Measurements from ENCODE around the gene NHERF2.

Gene NHERF2

DNA sequence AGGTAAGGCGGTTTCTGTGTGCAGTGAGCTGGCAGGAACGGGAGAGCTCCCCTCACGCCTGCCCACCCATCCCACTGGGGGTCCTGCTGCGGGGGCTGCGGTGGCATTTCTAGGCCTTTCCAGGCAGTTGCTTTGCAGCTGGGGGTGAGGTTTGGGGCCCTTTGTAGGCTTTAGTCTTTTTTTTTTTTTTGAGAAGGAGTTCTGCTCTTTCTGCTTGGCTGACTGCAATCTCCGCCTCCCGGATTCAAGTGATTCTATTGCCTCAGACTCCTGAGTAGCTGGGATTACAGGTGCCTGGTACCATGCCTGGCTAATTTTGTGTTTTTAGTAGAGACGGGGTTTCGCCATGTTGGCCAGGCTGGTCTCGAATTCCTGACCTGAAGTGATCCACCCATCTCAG, 32.2 kb downstream of the NHERF2 start:
- TF ChIP-seq, protein P1, sequence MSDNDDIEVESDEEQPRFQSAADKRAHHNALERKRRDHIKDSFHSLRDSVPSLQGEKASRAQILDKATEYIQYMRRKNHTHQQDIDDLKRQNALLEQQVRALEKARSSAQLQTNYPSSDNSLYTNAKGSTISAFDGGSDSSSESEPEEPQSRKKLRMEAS (IDR thresholded peaks at IDR 0.05; ENCODE audit: low read depth, low read length), result no peak
- no peak for TF ChIP-seq POLR2A (IDR thresholded peaks at IDR 0.05; ENCODE audit: extremely low read depth, insufficient read length)
- no peak for TF ChIP-seq MYC (IDR thresholded peaks at IDR 0.05; ENCODE audit: low read depth, low read length)
- TF ChIP-seq, protein P2, sequence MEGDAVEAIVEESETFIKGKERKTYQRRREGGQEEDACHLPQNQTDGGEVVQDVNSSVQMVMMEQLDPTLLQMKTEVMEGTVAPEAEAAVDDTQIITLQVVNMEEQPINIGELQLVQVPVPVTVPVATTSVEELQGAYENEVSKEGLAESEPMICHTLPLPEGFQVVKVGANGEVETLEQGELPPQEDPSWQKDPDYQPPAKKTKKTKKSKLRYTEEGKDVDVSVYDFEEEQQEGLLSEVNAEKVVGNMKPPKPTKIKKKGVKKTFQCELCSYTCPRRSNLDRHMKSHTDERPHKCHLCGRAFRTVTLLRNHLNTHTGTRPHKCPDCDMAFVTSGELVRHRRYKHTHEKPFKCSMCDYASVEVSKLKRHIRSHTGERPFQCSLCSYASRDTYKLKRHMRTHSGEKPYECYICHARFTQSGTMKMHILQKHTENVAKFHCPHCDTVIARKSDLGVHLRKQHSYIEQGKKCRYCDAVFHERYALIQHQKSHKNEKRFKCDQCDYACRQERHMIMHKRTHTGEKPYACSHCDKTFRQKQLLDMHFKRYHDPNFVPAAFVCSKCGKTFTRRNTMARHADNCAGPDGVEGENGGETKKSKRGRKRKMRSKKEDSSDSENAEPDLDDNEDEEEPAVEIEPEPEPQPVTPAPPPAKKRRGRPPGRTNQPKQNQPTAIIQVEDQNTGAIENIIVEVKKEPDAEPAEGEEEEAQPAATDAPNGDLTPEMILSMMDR (IDR thresholded peaks at IDR 0.05; ENCODE audit: low read depth, low read length), result no peak
- no peak overlapping the region for H3K4me3 ChIP-seq (ENCODE audit: low read depth, low read length)
- DNase-seq (ENCODE audit: low read depth), result no peak

DNA sequence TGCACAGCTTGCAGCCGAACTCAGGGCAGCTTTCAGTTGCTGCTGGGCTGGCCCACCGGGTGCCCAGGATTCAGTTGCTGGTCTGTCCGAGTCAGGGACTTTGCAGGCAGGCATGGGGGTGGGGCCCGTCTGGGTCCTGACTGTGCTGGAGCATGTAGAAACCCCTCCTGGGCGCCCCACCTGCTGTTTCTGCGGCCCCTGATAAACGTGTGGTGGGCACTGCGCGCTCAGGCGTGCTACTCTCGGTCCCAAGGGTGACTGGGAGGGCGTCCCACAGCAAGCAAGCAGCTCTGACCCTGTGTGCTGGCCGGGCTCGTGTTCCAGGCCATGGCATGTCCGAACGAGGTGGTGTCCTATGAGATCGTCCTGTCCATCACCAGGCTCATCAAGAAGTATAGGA, 33.6 kb downstream of the NHERF2 start:
- DNase-seq (ENCODE audit: low read depth), result no peak
- TF ChIP-seq, protein P2 (IDR thresholded peaks at IDR 0.05; ENCODE audit: low read depth, low read length), result no peak
- TF ChIP-seq MYC (IDR thresholded peaks at IDR 0.05; ENCODE audit: low read depth, low read length), result no peak
- TF ChIP-seq POLR2A (IDR thresholded peaks at IDR 0.05; ENCODE audit: extremely low read depth, insufficient read length), result no peak
- TF ChIP-seq, protein P1 (IDR thresholded peaks at IDR 0.05; ENCODE audit: low read depth, low read length), result no peak
- no peak overlapping the region for H3K4me3 ChIP-seq (ENCODE audit: low read depth, low read length)

DNA sequence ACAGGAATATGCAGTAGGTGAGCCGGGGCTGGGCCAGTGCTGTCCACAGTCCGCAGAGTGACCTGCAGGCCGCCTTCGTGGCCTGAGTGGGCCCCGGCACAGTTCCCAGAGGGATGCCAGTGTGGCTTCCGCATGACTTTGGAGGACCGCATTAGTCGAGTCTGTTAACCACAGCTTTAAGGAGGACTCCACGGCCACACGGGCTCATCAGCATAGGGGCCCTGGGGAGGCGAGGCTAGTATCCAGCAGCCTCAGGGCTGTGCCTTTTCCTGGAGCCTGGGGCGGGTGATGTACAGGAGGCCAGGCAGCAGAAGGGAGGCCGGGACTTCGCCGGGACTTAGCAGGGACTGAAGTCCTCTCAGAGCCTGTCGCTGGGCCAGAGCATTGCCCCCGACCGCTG, 34.3 kb downstream of the NHERF2 start:
- no peak overlapping the region for H3K4me3 ChIP-seq (ENCODE audit: low read depth, low read length)
- DNase-seq (ENCODE audit: low read depth), result no peak
- TF ChIP-seq, protein P2 (IDR thresholded peaks at IDR 0.05; ENCODE audit: low read depth, low read length), result no peak
- no peak for TF ChIP-seq MYC (IDR thresholded peaks at IDR 0.05; ENCODE audit: low read depth, low read length)
- TF ChIP-seq, protein P1 (IDR thresholded peaks at IDR 0.05; ENCODE audit: low read depth, low read length), result no peak
- no peak for TF ChIP-seq POLR2A (IDR thresholded peaks at IDR 0.05; ENCODE audit: extremely low read depth, insufficient read length)

DNA sequence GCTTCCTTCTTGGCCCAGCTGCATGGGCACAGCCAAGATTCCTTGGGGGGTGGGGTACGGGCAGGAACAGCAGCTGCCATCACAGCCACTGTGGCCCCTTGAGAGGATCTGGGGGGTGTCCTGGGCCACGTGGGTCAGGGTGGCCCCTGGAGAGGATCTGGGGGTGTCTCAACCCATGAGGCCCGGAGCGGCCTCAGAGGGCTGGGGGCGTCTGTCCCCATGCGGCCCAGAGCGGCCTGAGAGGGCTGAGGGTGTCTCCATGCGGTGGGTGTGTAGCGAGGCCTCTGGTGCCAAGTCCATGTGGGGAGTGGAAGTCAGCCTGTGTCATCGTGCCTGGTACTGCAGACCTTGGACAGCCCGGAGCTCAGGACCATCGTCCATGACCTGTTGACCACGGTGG, 34.8 kb downstream of the NHERF2 start:
- TF ChIP-seq, protein P1 (IDR thresholded peaks at IDR 0.05; ENCODE audit: low read depth, low read length), result no peak
- TF ChIP-seq MYC (IDR thresholded peaks at IDR 0.05; ENCODE audit: low read depth, low read length) (no peak), POLR2A (IDR thresholded peaks at IDR 0.05; ENCODE audit: extremely low read depth, insufficient read length) (no peak)
- TF ChIP-seq, protein P2 (IDR thresholded peaks at IDR 0.05; ENCODE audit: low read depth, low read length), result no peak
- DNase-seq (ENCODE audit: low read depth), result no peak
- H3K4me3 ChIP-seq (ENCODE audit: low read depth, low read length), result no peak overlapping the region

DNA sequence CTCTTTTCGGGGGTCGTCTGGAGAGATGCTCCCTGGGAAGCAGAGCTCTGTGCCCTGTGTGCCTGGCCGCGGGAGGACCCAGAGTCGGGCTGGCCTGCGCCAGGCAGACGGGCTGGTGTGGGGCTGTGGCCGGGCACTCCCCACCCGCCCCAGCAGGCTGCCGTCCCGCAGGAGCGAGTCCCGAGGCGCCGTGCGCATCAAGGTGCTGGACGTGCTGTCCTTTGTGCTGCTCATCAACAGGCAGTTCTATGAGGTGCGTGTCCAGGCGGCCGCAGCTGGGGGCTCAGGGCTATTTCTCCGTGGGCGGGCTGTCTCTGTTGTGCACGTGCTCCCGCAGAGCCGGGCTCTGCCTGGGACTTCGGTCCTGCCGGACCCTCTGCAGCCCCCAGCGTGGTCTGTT, 36.1 kb downstream of the NHERF2 start:
- TF ChIP-seq MYC (IDR thresholded peaks at IDR 0.05; ENCODE audit: low read depth, low read length) (no peak), POLR2A (IDR thresholded peaks at IDR 0.05; ENCODE audit: extremely low read depth, insufficient read length) (no peak)
- TF ChIP-seq, protein P1 (IDR thresholded peaks at IDR 0.05; ENCODE audit: low read depth, low read length), result no peak
- TF ChIP-seq, protein P2 (IDR thresholded peaks at IDR 0.05; ENCODE audit: low read depth, low read length), result no peak

GRCh38 chr16:2063861-2064260, 37.2 kb downstream of the NHERF2 start:
- H3K4me3 ChIP-seq (ENCODE audit: low read depth, low read length), result no peak overlapping the region
- DNase-seq (ENCODE audit: low read depth), result no peak
- TF ChIP-seq MYC (IDR thresholded peaks at IDR 0.05; ENCODE audit: low read depth, low read length), result no peak
- TF ChIP-seq, protein P2 (IDR thresholded peaks at IDR 0.05; ENCODE audit: low read depth, low read length), result no peak
- TF ChIP-seq, protein P1 (IDR thresholded peaks at IDR 0.05; ENCODE audit: low read depth, low read length), result no peak
- no peak for TF ChIP-seq POLR2A (IDR thresholded peaks at IDR 0.05; ENCODE audit: extremely low read depth, insufficient read length)

More for the DNA sequence above, 36.1 kb downstream of the NHERF2 start:
- no peak for DNase-seq (ENCODE audit: low read depth)
- H3K4me3 ChIP-seq (ENCODE audit: low read depth, low read length), result no peak overlapping the region

Measured in NB4 (cell line).